Smooth muscle cell (in vitro differentiated cells): ENCODE measurements around the gene PCNX1. TPM values are rescaled to one million over a fixed set of nuclear protein-coding genes. Genes with fewer than 3 reads are reported as not detected.

Experiments used
- DNase-seq: peaks from one replicate; lab custom pipeline; 2025; ENCODE audit not compliant: unreplicated experiment; lab: John Stamatoyannopoulos, UW
- H2AFZ ChIP-seq: fragments of 200-600 bp; sonication (generic); 2 replicates; pipeline ENCODE4 v1.6.0; 2016; ENCODE audit warnings: antibody characterized with exemption, low read depth, mild to moderate bottlenecking
- H3F3A ChIP-seq: fragments of 200-600 bp; sonication (generic); 2 replicates; pipeline ENCODE4 v1.6.0; 2017; ENCODE audit warnings: antibody characterized with exemption, low read depth
- H3K27ac ChIP-seq: fragments of 200-600 bp; sonication (generic); 2 replicates; pipeline ENCODE4 v1.5.1; 2016; ENCODE audit warnings: low read depth, mild to moderate bottlenecking
- H3K27me3 ChIP-seq: fragments of 200-600 bp; sonication (generic); 2 replicates; pipeline ENCODE4 v1.6.1; 2016; ENCODE audit warnings: low read depth, mild to moderate bottlenecking
- H3K36me3 ChIP-seq: fragments of 200-600 bp; sonication (generic); 2 replicates; pipeline ENCODE4 v1.5.1; 2016; ENCODE audit warnings: low read depth
- H3K4me1 ChIP-seq: fragments of 200-600 bp; sonication (generic); 2 replicates; pipeline ENCODE4 v1.5.1; 2016; ENCODE audit warnings: low read depth
- H3K4me2 ChIP-seq: fragments of 200-600 bp; sonication (generic); 2 replicates; pipeline ENCODE4 v1.6.0; 2016; ENCODE audit warnings: mild to moderate bottlenecking
- H3K4me3 ChIP-seq: fragments of 200-600 bp; sonication (generic); 2 replicates; pipeline ENCODE4 v1.5.1; 2016; ENCODE audit warnings: mild to moderate bottlenecking
- H3K79me2 ChIP-seq: fragments of 200-600 bp; sonication (generic); 2 replicates; pipeline ENCODE4 v1.6.0; 2016; ENCODE audit warnings: low read depth, mild to moderate bottlenecking
- H3K9ac ChIP-seq: fragments of 200-600 bp; sonication (generic); 2 replicates; pipeline ENCODE4 v1.6.0; 2016; ENCODE audit warnings: low read depth
- H3K9me3 ChIP-seq: fragments of 200-600 bp; sonication (generic); replicated peaks from 2 replicates; pipeline ENCODE4 v1.5.1; 2016; ENCODE audit warnings: low read depth
- H4K20me1 ChIP-seq: fragments of 200-600 bp; sonication (generic); 2 replicates; pipeline ENCODE4 v1.6.0; 2016; ENCODE audit warnings: low read depth
- WGBS: methylation state at CpG from one replicate; pipeline ENCODE4 v1.1.7; 2016; ENCODE audit warnings: low lambda C conversion rate; 5-methylcytosine and 5-hydroxymethylcytosine counted together
- polyA plus RNA-seq: library from polyadenylated mRNA; unstranded; fragments of >200 nt; fragmentation: Nextera tagmentation; extraction: Ambion mirVana; gene quantifications from 2 replicates; pipeline ENCODE4 v1.2.1, GENCODE V29; 2016
- total RNA-seq: library from RNA; depleted of rRNA; stranded (reverse); fragments of >200 nt; gene quantifications from 2 replicates; pipeline ENCODE4 v1.2.3, GENCODE V29; 2014
- TF ChIP-seq, protein P1 (sequence below): fragments of 200-600 bp; sonication (generic); IDR thresholded peaks from 2 replicates; pipeline ENCODE4 v1.5.1; 2017; ENCODE audit warnings: borderline replicate concordance, mild to moderate bottlenecking, antibody characterized with exemption; ENCODE audit not compliant: insufficient read depth, poor library complexity, severe bottlenecking

Gene PCNX1
- total and polyA plus RNA-seq, 2 experiments from 2014 or later, result 12.2 to 68.2 TPM

DNA sequence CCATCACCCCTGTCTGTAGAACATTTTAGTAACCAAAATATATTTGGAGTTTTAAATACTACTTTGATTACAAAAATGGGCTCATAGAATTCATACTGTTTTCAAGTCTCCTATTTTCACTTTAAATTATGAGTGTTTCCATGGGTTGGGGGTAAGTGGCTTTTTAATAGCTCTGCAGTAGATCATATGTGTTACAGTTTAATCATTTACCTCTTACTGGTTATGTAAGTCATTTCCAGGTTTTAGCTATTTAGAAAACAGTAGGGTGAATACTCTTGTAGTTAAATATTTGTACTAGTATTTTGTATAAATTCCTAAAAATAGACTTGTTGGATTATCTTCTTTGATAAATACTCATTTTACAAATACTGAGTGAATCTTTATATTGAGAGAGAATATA is 8.2 kb downstream of the PCNX1 start:
- DNase-seq, result no peak
- TF ChIP-seq, protein P1, sequence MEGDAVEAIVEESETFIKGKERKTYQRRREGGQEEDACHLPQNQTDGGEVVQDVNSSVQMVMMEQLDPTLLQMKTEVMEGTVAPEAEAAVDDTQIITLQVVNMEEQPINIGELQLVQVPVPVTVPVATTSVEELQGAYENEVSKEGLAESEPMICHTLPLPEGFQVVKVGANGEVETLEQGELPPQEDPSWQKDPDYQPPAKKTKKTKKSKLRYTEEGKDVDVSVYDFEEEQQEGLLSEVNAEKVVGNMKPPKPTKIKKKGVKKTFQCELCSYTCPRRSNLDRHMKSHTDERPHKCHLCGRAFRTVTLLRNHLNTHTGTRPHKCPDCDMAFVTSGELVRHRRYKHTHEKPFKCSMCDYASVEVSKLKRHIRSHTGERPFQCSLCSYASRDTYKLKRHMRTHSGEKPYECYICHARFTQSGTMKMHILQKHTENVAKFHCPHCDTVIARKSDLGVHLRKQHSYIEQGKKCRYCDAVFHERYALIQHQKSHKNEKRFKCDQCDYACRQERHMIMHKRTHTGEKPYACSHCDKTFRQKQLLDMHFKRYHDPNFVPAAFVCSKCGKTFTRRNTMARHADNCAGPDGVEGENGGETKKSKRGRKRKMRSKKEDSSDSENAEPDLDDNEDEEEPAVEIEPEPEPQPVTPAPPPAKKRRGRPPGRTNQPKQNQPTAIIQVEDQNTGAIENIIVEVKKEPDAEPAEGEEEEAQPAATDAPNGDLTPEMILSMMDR, result no peak
- H3K4me1 ChIP-seq, result peaks cover 43% of the 10 kb centered on the region
- peaks cover 100% of the 10 kb centered on the region for H4K20me1 ChIP-seq
- peaks cover 100% of the 10 kb centered on the region for H3K79me2 ChIP-seq
- no peak overlapping the region for H3K4me2 ChIP-seq
- no peaks in the 10 kb centered on the region for H3F3A ChIP-seq
- no peaks in the 10 kb centered on the region for H3K9me3 ChIP-seq
- no peak overlapping the region for H3K4me3 ChIP-seq
- no peaks in the 10 kb centered on the region for H3K36me3 ChIP-seq
- H3K27ac ChIP-seq, result no peak overlapping the region
- no peak overlapping the region for H3K9ac ChIP-seq
- no peaks in the 10 kb centered on the region for H3K27me3 ChIP-seq
- H2AFZ ChIP-seq, result no peak overlapping the region

DNA sequence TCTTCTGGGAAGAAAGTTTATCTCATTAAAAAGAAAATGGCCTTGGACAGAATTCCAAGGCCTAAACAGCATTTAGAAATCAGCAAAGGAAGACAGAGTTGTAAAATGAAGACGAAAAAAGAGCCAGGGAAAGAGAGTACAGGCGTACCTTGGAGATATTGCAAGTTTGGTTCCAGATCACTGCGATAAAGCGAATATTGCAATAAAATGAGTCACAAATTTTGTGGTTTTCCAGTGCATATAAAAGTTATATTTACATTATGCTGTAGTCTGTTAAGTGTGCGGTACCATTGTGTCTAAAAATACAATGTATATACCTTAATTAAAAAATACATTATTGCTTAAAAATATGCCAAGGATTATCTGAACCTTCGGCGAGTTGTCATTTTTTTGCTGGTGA is 9.0 kb downstream of the PCNX1 start:
- H3K9ac ChIP-seq, result no peak overlapping the region
- H3K4me1 ChIP-seq, result peaks cover 34% of the 10 kb centered on the region
- no peaks in the 10 kb centered on the region for H3K9me3 ChIP-seq
- no peaks in the 10 kb centered on the region for H3K27me3 ChIP-seq
- no peak for DNase-seq
- no peak overlapping the region for H3K4me3 ChIP-seq
- no peak overlapping the region for H2AFZ ChIP-seq
- H3K4me2 ChIP-seq, result no peak overlapping the region
- H3F3A ChIP-seq, result no peaks in the 10 kb centered on the region
- H3K27ac ChIP-seq, result peak overlapping the region; percentile 3
- H3K36me3 ChIP-seq, result no peaks in the 10 kb centered on the region
- peaks cover 100% of the 10 kb centered on the region for H4K20me1 ChIP-seq
- 96% methylated on average over 7 of the region's 7 CpGs for WGBS
- TF ChIP-seq, protein P1, result no peak
- H3K79me2 ChIP-seq, result peaks cover 100% of the 10 kb centered on the region

GRCh38 chr14:70916799-70917198 is 9.5 kb downstream of the PCNX1 start:
- peaks cover 33% of the 10 kb centered on the region for H3K4me1 ChIP-seq
- DNase-seq, result no peak
- H3K36me3 ChIP-seq, result no peaks in the 10 kb centered on the region
- no peak overlapping the region for H3K9ac ChIP-seq
- WGBS, result 80% methylated on average over 4 of the region's 4 CpGs
- no peaks in the 10 kb centered on the region for H3K27me3 ChIP-seq
- H3K79me2 ChIP-seq, result peaks cover 100% of the 10 kb centered on the region
- H4K20me1 ChIP-seq, result peaks cover 100% of the 10 kb centered on the region
- no peak overlapping the region for H2AFZ ChIP-seq
- TF ChIP-seq, protein P1, result no peak
- no peaks in the 10 kb centered on the region for H3F3A ChIP-seq
- no peak overlapping the region for H3K4me2 ChIP-seq
- no peak overlapping the region for H3K4me3 ChIP-seq
- H3K27ac ChIP-seq, result peak overlapping the region; percentile 3
- H3K9me3 ChIP-seq, result no peaks in the 10 kb centered on the region

- peaks cover 100% of the 10 kb centered on the region for H4K20me1 ChIP-seq
- WGBS, result 96% methylated on average over 1 of the region's 1 CpG
Measured at GRCh38 chr14:70917633-70918032, 10.4 kb downstream of the PCNX1 start.

More at GRCh38 chr14:70917633-70918032, 10.4 kb downstream of the PCNX1 start:
- H3K27me3 ChIP-seq, result no peaks in the 10 kb centered on the region
- H3K79me2 ChIP-seq, result peaks cover 100% of the 10 kb centered on the region
- no peak overlapping the region for H3K9ac ChIP-seq
- no peak for DNase-seq
- no peak overlapping the region for H3K4me3 ChIP-seq
- no peaks in the 10 kb centered on the region for H3K36me3 ChIP-seq
- TF ChIP-seq, protein P1, result no peak
- no peak overlapping the region for H2AFZ ChIP-seq
- H3K4me1 ChIP-seq, result peaks cover 29% of the 10 kb centered on the region
- H3F3A ChIP-seq, result no peaks in the 10 kb centered on the region
- no peak overlapping the region for H3K27ac ChIP-seq
- H3K9me3 ChIP-seq, result no peaks in the 10 kb centered on the region
- no peak overlapping the region for H3K4me2 ChIP-seq
